ENCODE results near the gene NT5M. TPM values are rescaled to one million over a fixed set of nuclear protein-coding genes. Genes with fewer than 3 reads are reported as not detected.

The NT5M gene
- total RNA-seq, 3 donors from 2014 or later, result 1.7 to 4.5 (median 2.2) TPM

GRCh38 chr17:17363638-17364337 lies 60.6 kb downstream of the NT5M start:
- no peak for TF ChIP-seq CTCF (IDR thresholded peaks at IDR 0.05)
- H3K9me3 ChIP-seq, result no peaks in the 10 kb centered on the region
- intact Hi-C loops (cut with DNase I, micrococcal nuclease), result no loop called here
- no peak overlapping the region for H3K4me3 ChIP-seq
- DNase-seq, result peak; percentile 43 to 58 (median 51)
- H3K36me3 ChIP-seq (ENCODE audit: low read depth), result no peaks in the 10 kb centered on the region
- H3K4me1 ChIP-seq (ENCODE audit: low read depth), result no peaks in the 10 kb centered on the region
- peak; percentile 72 for ATAC-seq

DNA sequence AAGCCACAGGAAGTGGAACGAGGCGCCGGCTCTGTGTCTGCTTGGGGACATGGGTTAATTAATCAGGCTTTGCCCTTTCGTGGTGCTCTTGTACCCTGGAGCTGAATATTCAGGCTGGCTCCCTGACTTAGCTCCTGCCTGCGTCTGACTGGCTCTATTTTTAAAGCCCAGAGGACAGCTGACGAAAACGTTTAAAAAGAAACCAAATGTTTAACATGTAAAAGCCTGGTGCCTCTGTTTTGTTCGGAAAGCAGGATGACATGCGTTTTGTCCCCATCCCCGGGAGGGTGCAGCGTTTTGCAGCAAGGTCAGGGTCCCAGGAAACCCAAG lies 61.1 kb downstream of the NT5M start:
- TF ChIP-seq CTCF (IDR thresholded peaks at IDR 0.05), result no peak
- no peak for ATAC-seq
- H3K36me3 ChIP-seq (ENCODE audit: low read depth), result no peaks in the 10 kb centered on the region
- intact Hi-C loops (cut with DNase I, micrococcal nuclease), result no loop called here
- H3K4me3 ChIP-seq, result no peak overlapping the region
- DNase-seq, result no peak
- H3K4me1 ChIP-seq (ENCODE audit: low read depth), result no peaks in the 10 kb centered on the region
- no peaks in the 10 kb centered on the region for H3K9me3 ChIP-seq

DNA sequence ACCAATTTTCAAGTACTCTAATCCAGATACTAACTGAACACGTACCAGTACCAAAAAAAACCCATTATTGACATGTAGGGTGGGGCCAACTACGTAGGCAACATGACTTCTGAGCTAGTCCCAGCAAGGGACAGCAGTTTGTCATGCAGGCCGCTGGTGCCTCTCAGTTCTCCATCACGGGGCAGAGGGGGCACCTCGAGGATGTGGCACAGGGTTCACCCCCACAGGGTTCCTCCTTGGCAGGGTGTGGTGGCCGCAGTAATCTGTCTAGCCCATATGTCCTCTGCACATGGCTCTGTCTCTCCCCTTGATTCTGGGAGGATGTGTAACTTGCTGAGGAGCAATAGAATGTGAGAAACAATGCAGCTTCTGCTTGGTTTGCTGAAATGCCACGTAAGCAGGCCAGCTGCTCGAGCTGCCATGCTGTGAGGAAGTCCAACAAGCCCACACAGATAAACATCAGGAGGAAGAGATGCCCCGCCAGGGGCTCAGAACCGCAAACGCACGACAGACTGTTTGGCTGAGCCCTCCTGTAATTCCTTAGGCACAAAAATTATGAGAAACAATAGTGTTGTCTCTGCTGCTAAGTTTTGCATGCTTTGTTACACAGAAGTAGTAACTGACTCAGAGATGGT lies 62.4 kb downstream of the NT5M start:
- Histone ChIP-seq H3K9me3 (no peaks in the 10 kb centered on the region), H3K4me1 (ENCODE audit: low read depth) (no peaks in the 10 kb centered on the region), H3K36me3 (ENCODE audit: low read depth) (no peaks in the 10 kb centered on the region), H3K4me3 (no peak overlapping the region)
- ATAC-seq (no peak), DNase-seq (peak in 1 of 3 donors; percentile 29)
- no peak for TF ChIP-seq CTCF (IDR thresholded peaks at IDR 0.05)
- intact Hi-C loops (cut with DNase I, micrococcal nuclease), result no loop called here

- TF ChIP-seq CTCF (IDR thresholded peaks at IDR 0.05), result no peak
- no peak for ATAC-seq
Observed at GRCh38 chr17:17366235-17366634, 63.1 kb downstream of the NT5M start.

GRCh38 chr17:17366941-17367875 lies 64.0 kb downstream of the NT5M start:
- no peaks in the 10 kb centered on the region for H3K9me3 ChIP-seq
- H3K4me1 ChIP-seq (ENCODE audit: low read depth), result no peaks in the 10 kb centered on the region
- intact Hi-C loops (cut with DNase I, micrococcal nuclease), result no loop called here
- TF ChIP-seq CTCF (IDR thresholded peaks at IDR 0.05), result no peak
- H3K4me3 ChIP-seq, result no peak overlapping the region
- H3K36me3 ChIP-seq (ENCODE audit: low read depth), result no peaks in the 10 kb centered on the region
- no peak for ATAC-seq
- peak in 1 of 3 donors; percentile 25 for DNase-seq

More at GRCh38 chr17:17366235-17366634, 63.1 kb downstream of the NT5M start:
- H3K4me3 ChIP-seq, result no peak overlapping the region
- DNase-seq, result no peak
- H3K9me3 ChIP-seq, result no peaks in the 10 kb centered on the region
- no peaks in the 10 kb centered on the region for H3K36me3 ChIP-seq (ENCODE audit: low read depth)
- H3K4me1 ChIP-seq (ENCODE audit: low read depth), result no peaks in the 10 kb centered on the region
- intact Hi-C loops (cut with DNase I, micrococcal nuclease), result no loop called here

Data from mucosa of descending colon (tissue), 3 donors.